GM12865 (cell line): Measurements from ENCODE around the gene POMZP3.
"Not testable (repeated sequence)": the region's sequence is repeated elsewhere in the genome, so short reads cannot be mapped to it uniquely, and the experiment has no call there.

Experiments used
- DNase-seq: peaks from one replicate; pipeline ENCODE4 v3.0.0; 2010; ENCODE audit warnings: low read depth
- H3K4me3 ChIP-seq: 2 replicates; pipeline ENCODE4 v1.5.1; 2011; ENCODE audit warnings: mild to moderate bottlenecking, low read depth, low read length, control low read depth
- CTCF ChIP-seq: IDR thresholded peaks from 2 replicates; pipeline ENCODE4 v1.5.1; 2011; ENCODE audit warnings: low read length, control low read depth, low read depth, inconsistent platforms; ENCODE audit not compliant: insufficient read depth; ENCODE audit errors: missing control alignments

Gene POMZP3

GRCh38 chr7:76592694-76593093 is 34.4 kb downstream of the POMZP3 start:
- DNase-seq, H3K4me3 ChIP-seq: not testable (repeated sequence)

- DNase-seq: peak; percentile 66
- peak; percentile 9 for TF ChIP-seq CTCF
- not testable (repeated sequence) for H3K4me3 ChIP-seq
These were observed 35.3 kb downstream of the POMZP3 start for GRCh38 chr7:76591602-76592304.

- DNase-seq, H3K4me3 ChIP-seq: not testable (repeated sequence)
These were observed 36.0 kb downstream of the POMZP3 start for GRCh38 chr7:76591033-76591432.

- not testable (repeated sequence) for H3K4me3 ChIP-seq, DNase-seq
These were observed 38.5 kb downstream of the POMZP3 start for GRCh38 chr7:76588586-76588985.

- H3K4me3 ChIP-seq: not testable (repeated sequence)
- DNase-seq: peak; percentile 8
These were observed 40.3 kb downstream of the POMZP3 start for GRCh38 chr7:76586585-76587315.

GRCh38 chr7:76583636-76584281 is 43.3 kb downstream of the POMZP3 start:
- not testable (repeated sequence) for H3K4me3 ChIP-seq, DNase-seq

- not testable (repeated sequence) for H3K4me3 ChIP-seq, DNase-seq
These were observed 44.0 kb downstream of the POMZP3 start for GRCh38 chr7:76582848-76583631.

GRCh38 chr7:76575919-76576655 is 51.0 kb downstream of the POMZP3 start:
- H3K4me3 ChIP-seq, DNase-seq: not testable (repeated sequence)

- not testable (repeated sequence) for DNase-seq, H3K4me3 ChIP-seq
These were observed 51.6 kb downstream of the POMZP3 start for GRCh38 chr7:76575431-76575830.

GRCh38 chr7:76572296-76572695 is 54.8 kb downstream of the POMZP3 start:
- DNase-seq, H3K4me3 ChIP-seq: not testable (repeated sequence)

- not testable (repeated sequence) for H3K4me3 ChIP-seq, DNase-seq
These were observed 56.7 kb downstream of the POMZP3 start for GRCh38 chr7:76570324-76570775.

GRCh38 chr7:76568742-76569141 is 58.3 kb downstream of the POMZP3 start:
- not testable (repeated sequence) for H3K4me3 ChIP-seq, DNase-seq

- DNase-seq, H3K4me3 ChIP-seq: not testable (repeated sequence)
These were observed 59.3 kb downstream of the POMZP3 start for GRCh38 chr7:76567753-76568152.

GRCh38 chr7:76567311-76567710 is 59.8 kb downstream of the POMZP3 start:
- not testable (repeated sequence) for H3K4me3 ChIP-seq, DNase-seq

GRCh38 chr7:76565001-76565400 is 62.1 kb downstream of the POMZP3 start:
- not testable (repeated sequence) for DNase-seq, H3K4me3 ChIP-seq

- DNase-seq: not testable (repeated sequence)
These were observed 65.7 kb downstream of the POMZP3 start for GRCh38 chr7:76561342-76561741.

GRCh38 chr7:76560157-76560556 is 66.9 kb downstream of the POMZP3 start:
- H3K4me3 ChIP-seq, DNase-seq: not testable (repeated sequence)

More at GRCh38 chr7:76561342-76561741, 65.7 kb downstream of the POMZP3 start:
- H3K4me3 ChIP-seq: not testable (repeated sequence)
